K562 (cell line): ENCODE results near the gene CKS2. TPM values are rescaled to one million over a fixed set of nuclear protein-coding genes. Genes with fewer than 3 reads are reported as not detected.

Experiments used
- ELF1 ChIP-seq: fragments of 200-800 bp; sonication (Bioruptor generic); IDR thresholded peaks from 2 replicates; pipeline ENCODE4 v1.6.1; 2016; ENCODE audit warnings: missing genetic modification characterization, missing compliant biosample characterization
- HMG20A ChIP-seq: fragments of 450-650 bp; formaldehyde crosslinking; conservative IDR thresholded peaks from 2 replicates; pipeline ENCODE4 v1.4.0; 2020; ENCODE audit warnings: mild to moderate bottlenecking, mixed read lengths
- JUND ChIP-seq, 2 experiments: IDR thresholded peaks; 2 replicates in 1 of 2; 3 replicates in 1 of 2; pipeline ENCODE4 v1.6.1; 2011; ENCODE audit warnings: borderline replicate concordance in 2 of 2, low read depth in 2 of 2, low read length in 2 of 2, improper control_type of control experiment in 1 of 2, missing biosample characterization in 1 of 2, missing genetic modification characterization in 1 of 2, missing genetic modification reagents in 1 of 2
- KDM2B ChIP-seq: fragments of 250-450 bp; sonication (Bioruptor Pico); IDR thresholded peaks from 2 replicates; pipeline ENCODE4 v1.8.0; 2021; ENCODE audit warnings: mild to moderate bottlenecking, moderate library complexity
- PHF20 ChIP-seq: fragments of 450-650 bp; IDR thresholded peaks from 2 replicates; pipeline ENCODE4 v1.6.1; 2018; ENCODE audit not compliant: partially characterized antibody
- SAFB ChIP-seq: fragments of 200-400 bp; formaldehyde crosslinking; IDR thresholded peaks from 2 replicates; pipeline ENCODE4 v1.6.1; 2017; ENCODE audit warnings: low read depth, low read length, borderline replicate concordance
- SAP30 ChIP-seq: fragments of 200-600 bp; sonication (generic); IDR thresholded peaks from 2 replicates; pipeline ENCODE4 v1.6.1; 2012; ENCODE audit warnings: borderline replicate concordance, low read depth, mild to moderate bottlenecking, moderate library complexity, low read length, control low read depth, inconsistent platforms; ENCODE audit not compliant: insufficient read depth, poor library complexity, severe bottlenecking
- THAP7 ChIP-seq: fragments of 250-450 bp; sonication (Bioruptor Pico); IDR thresholded peaks from 2 replicates; pipeline ENCODE4 v1.5.0; 2021
- ZBTB1 ChIP-seq: sonication (generic); formaldehyde crosslinking; IDR thresholded peaks from 2 replicates; pipeline ENCODE4 v1.8.1; 2023; ENCODE audit warnings: missing genetic modification reagents, low read depth, mild to moderate bottlenecking, borderline replicate concordance
- ZBTB11 ChIP-seq, 3 experiments: fragments of 200-800 bp in 1 of 3; fragments of 250-450 bp in 1 of 3; fragments of 450-650 bp in 1 of 3; sonication (Bioruptor Pico) in 1 of 3; sonication (Bioruptor generic) in 1 of 3; formaldehyde crosslinking in 1 of 3; IDR thresholded peaks; 2 replicates each; pipeline versions ENCODE4 v1.6.1 to v1.8.0; 2016 to 2022; ENCODE audit warnings: mild to moderate bottlenecking in 2 of 3, missing genetic modification characterization in 2 of 3, missing compliant biosample characterization in 1 of 3, moderate library complexity in 1 of 3
- ZNF143 ChIP-seq: sonication (generic); formaldehyde crosslinking; IDR thresholded peaks from 2 replicates; pipeline ENCODE4 v1.9.0; 2022; ENCODE audit warnings: mild to moderate bottlenecking, missing genetic modification reagents
- ZNF3 ChIP-seq: fragments of 250-450 bp; sonication (Bioruptor Pico); IDR thresholded peaks from 2 replicates; pipeline ENCODE4 v1.5.0; 2021; ENCODE audit warnings: mild to moderate bottlenecking, moderate library complexity
- ZNF444 ChIP-seq: fragments of 250-450 bp; sonication (Bioruptor Pico); IDR thresholded peaks from 2 replicates; pipeline ENCODE4 v1.4.0; 2020; ENCODE audit warnings: mild to moderate bottlenecking, moderate library complexity
- polyA plus RNA-seq, 8 experiments: library from polyadenylated mRNA; depleted of rRNA in 4 of 8; stranded (reverse) in 5 of 8; unstranded in 3 of 8; fragments of >200 nt; fragmentation: Nextera tagmentation in 2 of 8; fragmentation: Illumina TruSeq in 1 of 8; extraction: Ambion mirVana in 2 of 8; extraction: Trizol in 1 of 8; gene quantifications; 2 replicates each; pipeline versions ENCODE4 v1.2.1 to v1.2.3, GENCODE V29; 2011 to 2014; ENCODE audit warnings: inconsistent platforms in 1 of 8, missing spikeins in 1 of 8
- total RNA-seq, 7 experiments: library from RNA; depleted of rRNA in 6 of 7; stranded (reverse); fragments of >200 nt in 6 of 7; fragmentation: Illumina TruSeq in 2 of 7; extraction: Trizol in 2 of 7; gene quantifications; 2 replicates each; pipeline versions ENCODE4 v1.2.1 to v1.2.3, GENCODE V29; 2011 to 2021; ENCODE audit warnings: low replicate concordance in 1 of 7

Gene CKS2
- total and polyA plus RNA-seq, 9 of the 15 experiments (the other 6 are each of a cell fraction or from before 2014, with no cell fraction given) = 123 to 941 (median 321) TPM

- TF ChIP-seq ZBTB11 (CRISPR knock-in tag; IDR thresholded peaks at IDR 0.05) (peak in 2 of 3 experiments; percentile 36 to 93; a peak in 3 of 6 replicates), ZNF3 (CRISPR knock-in tag) (no peak), ZNF444 (no peak), THAP7 (CRISPR knock-in tag) (0 out of 2 replicates have a peak, but pooled peaks have one; percentile 36), ZBTB1 (peak; percentile 22; the same call in 1 of the 2 replicates), JUND (IDR thresholded peaks at IDR 0.05; ENCODE audit: borderline replicate concordance, low read depth, low read length) (peak; percentile 78; the same call in 1 of the 2 replicates), JUND (tag; IDR thresholded peaks at IDR 0.05; ENCODE audit: borderline replicate concordance, low read depth, low read length) (peak; percentile 70; the same call in 1 of the 3 replicates), HMG20A (CRISPR knock-in tag) (no peak), ZNF143 (no peak), SAFB (no peak), SAP30 (peak; percentile 53), KDM2B (CRISPR knock-in tag) (no peak), ELF1 (peak; percentile 92), PHF20 (peak; percentile 63)
Observed at GRCh38 chr9:89310475-89311345, at the start of gene CKS2 (continued).
